Left ventricle myocardium inferior (tissue), 1 donor: ENCODE results near the gene ARHGEF12. TPM values are rescaled to one million over a fixed set of nuclear protein-coding genes. Genes with fewer than 3 reads are reported as not detected.

ENCODE experiments used
- DNase-seq: peaks from one replicate; pipeline ENCODE4 v3.0.0-alpha.2; 2020
- H3K27ac ChIP-seq: fragments of 200-600 bp; replicated peaks from 2 replicates; pipeline ENCODE4 v1.8.0; 2021
- H3K27me3 ChIP-seq: fragments of 200-600 bp; 2 replicates; pipeline ENCODE4 v1.8.0; 2021; ENCODE audit warnings: low read depth
- H3K36me3 ChIP-seq: fragments of 200-600 bp; 2 replicates; pipeline ENCODE4 v1.8.0; 2021
- H3K4me1 ChIP-seq: fragments of 200-600 bp; 2 replicates; pipeline ENCODE4 v1.8.0; 2021
- H3K4me3 ChIP-seq: fragments of 200-600 bp; 2 replicates; pipeline ENCODE4 v1.8.0; 2021; ENCODE audit warnings: mild to moderate bottlenecking, moderate library complexity
- H3K9me3 ChIP-seq: fragments of 200-600 bp; replicated peaks from 2 replicates; pipeline ENCODE4 v1.8.0; 2021
- intact Hi-C: fragments of 100-400 bp; cut with micrococcal nuclease; formaldehyde crosslinking; loops from one replicate; pipeline ENCODE4 v1.11.0; 2022
- total RNA-seq: library from RNA; stranded (reverse); fragmentation: NEBNext Ultra II Directional; extraction: Animal tissue kit (Norgen Biotek cat#: 25700); gene quantifications from one replicate; pipeline ENCODE4 v1.2.1, GENCODE V29; 2021
- TF ChIP-seq, protein P1 (sequence below): fragments of 200-600 bp; IDR thresholded peaks from 2 replicates; pipeline ENCODE4 v1.8.0; 2021; ENCODE audit warnings: antibody characterized with exemption, mild to moderate bottlenecking, borderline replicate concordance
- donor health status: DM: no; HTN: yes; CAD: no; lungs with severe emphysema.

Gene ARHGEF12
- total RNA-seq, 1 donor from 2014 or later = 92.9 TPM

DNA sequence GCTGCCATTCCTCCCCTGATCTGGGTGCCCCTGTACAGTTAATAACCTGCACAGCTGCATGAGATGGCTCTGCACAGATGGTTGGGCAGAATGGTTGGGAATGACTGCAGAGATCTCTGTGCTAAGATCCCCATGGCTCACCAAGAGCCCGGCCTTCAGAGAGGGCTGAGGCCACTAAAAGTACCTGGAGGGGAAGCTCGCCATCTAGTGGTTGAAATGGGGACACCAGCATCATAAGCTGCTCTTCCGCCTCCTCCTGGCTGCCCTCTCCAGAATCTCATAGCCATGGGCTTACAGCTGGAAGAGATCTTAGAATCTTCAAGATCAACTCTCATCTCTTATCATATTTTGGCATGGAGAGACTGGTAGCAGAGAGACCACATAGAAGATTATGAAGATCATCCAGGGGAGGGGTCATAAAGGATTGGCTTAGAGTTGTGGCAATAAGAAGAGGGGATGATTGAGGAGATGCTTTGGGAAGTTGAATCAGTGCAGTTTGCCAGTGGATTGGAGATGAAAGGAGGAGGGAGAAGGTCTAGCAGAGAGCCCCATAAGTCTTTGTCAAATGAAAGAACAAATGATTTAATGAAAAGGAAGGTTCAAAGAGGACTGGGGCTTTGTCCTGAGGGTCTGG lies 33.1 kb upstream of the ARHGEF12 start:
- Histone ChIP-seq H3K4me3 (no peak overlapping the region), H3K4me1 (peaks cover 6% of the 10 kb centered on the region), H3K9me3 (no peaks in the 10 kb centered on the region), H3K27ac (no peak overlapping the region), H3K27me3 (peaks cover 32% of the 10 kb centered on the region), H3K36me3 (no peaks in the 10 kb centered on the region)
- TF ChIP-seq, protein P1, sequence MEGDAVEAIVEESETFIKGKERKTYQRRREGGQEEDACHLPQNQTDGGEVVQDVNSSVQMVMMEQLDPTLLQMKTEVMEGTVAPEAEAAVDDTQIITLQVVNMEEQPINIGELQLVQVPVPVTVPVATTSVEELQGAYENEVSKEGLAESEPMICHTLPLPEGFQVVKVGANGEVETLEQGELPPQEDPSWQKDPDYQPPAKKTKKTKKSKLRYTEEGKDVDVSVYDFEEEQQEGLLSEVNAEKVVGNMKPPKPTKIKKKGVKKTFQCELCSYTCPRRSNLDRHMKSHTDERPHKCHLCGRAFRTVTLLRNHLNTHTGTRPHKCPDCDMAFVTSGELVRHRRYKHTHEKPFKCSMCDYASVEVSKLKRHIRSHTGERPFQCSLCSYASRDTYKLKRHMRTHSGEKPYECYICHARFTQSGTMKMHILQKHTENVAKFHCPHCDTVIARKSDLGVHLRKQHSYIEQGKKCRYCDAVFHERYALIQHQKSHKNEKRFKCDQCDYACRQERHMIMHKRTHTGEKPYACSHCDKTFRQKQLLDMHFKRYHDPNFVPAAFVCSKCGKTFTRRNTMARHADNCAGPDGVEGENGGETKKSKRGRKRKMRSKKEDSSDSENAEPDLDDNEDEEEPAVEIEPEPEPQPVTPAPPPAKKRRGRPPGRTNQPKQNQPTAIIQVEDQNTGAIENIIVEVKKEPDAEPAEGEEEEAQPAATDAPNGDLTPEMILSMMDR = peak; percentile 95
- intact Hi-C loops = loop anchor here (5.0 kb wide), 2 partner anchors 71 to 131 kb away; no protein-coding TSS in a partner anchor
- peak; percentile 51 for DNase-seq

- H3K4me3 ChIP-seq = no peak overlapping the region
- peaks cover 6% of the 10 kb centered on the region for H3K4me1 ChIP-seq
- TF ChIP-seq, protein P1 = no peak
- H3K27ac ChIP-seq = no peak overlapping the region
- H3K27me3 ChIP-seq = peaks cover 23% of the 10 kb centered on the region
- no peaks in the 10 kb centered on the region for H3K9me3 ChIP-seq
- no peaks in the 10 kb centered on the region for H3K36me3 ChIP-seq
- no peak for DNase-seq
- intact Hi-C loops = loop anchor here (5.0 kb wide), 2 partner anchors 72 to 132 kb away; no protein-coding TSS in a partner anchor
Observed at GRCh38 chr11:120304526-120304925, 31.7 kb upstream of the ARHGEF12 start.

DNA sequence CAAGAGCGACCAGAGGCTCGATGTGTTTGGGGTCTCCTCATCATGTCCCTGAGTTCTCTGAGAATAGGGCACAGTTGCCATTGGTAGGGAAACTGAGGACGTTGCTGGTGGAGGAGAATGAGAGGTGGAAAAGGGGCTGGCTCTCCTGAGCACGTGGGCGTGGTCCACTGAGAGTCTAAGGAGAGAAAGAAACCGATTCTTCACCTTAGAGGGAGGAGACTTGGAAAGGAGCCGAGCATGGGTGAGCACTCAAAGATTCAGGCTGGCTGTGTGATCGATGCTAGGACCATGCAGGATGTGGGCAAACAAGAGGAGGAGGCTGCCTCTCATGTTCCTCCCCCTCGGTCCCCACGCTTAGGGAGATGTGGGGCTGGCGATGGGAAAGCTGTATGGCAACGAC lies 30.9 kb upstream of the ARHGEF12 start:
- H3K27ac ChIP-seq = no peak overlapping the region
- intact Hi-C loops = no loop called here
- no peak for DNase-seq

DNA sequence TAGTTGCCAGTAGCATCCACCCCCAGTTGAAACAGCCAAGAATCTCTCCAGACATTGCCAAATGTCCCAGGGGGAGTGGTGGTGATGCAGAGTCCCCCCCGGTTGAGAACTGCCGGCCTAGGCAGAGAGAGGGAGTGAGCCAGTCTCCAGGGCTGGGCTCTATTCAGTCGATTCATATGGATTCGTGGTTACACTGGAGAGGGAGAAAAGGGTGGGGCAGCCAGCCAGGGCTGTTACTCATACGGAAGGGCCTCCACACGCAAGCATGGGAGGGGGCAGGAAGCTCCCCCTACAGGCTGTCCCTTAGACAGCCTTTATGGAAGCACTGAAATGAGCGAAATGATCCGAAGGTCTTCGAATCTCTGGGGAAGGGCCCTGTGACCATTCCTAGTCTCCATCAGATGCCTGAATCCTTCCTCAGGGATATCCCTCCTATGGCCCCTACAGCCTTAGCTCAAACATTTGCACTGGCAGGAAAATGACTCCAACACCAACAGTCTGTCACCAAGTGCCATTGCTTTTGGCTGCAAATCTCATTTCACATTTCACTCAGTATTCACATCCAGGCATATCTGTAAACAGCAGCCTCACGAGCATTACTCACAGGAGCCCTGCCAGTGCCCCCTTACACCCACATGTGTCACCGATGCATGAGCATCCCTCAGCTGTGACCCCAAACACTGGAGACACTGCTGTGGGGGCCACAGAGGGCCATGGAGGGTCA lies 29.5 kb upstream of the ARHGEF12 start:
- Histone ChIP-seq H3K4me3 (no peak overlapping the region), H3K9me3 (no peaks in the 10 kb centered on the region), H3K36me3 (no peaks in the 10 kb centered on the region), H3K27ac (no peak overlapping the region), H3K4me1 (no peaks in the 10 kb centered on the region), H3K27me3 (peaks cover 20% of the 10 kb centered on the region)
- intact Hi-C loops = no loop called here
- TF ChIP-seq, protein P1 = peak; percentile 21
- no peak for DNase-seq

More for the DNA sequence above, 30.9 kb upstream of the ARHGEF12 start:
- Histone ChIP-seq H3K27me3 (peaks cover 20% of the 10 kb centered on the region), H3K4me1 (no peaks in the 10 kb centered on the region), H3K9me3 (no peaks in the 10 kb centered on the region), H3K4me3 (no peak overlapping the region), H3K36me3 (no peaks in the 10 kb centered on the region)
- TF ChIP-seq, protein P1 = no peak

- TF ChIP-seq, protein P1 = no peak
- intact Hi-C loops = no loop called here
Observed at GRCh38 chr11:120307476-120307875, 28.7 kb upstream of the ARHGEF12 start.

More at GRCh38 chr11:120307476-120307875, 28.7 kb upstream of the ARHGEF12 start:
- H3K27ac ChIP-seq = no peak overlapping the region
- no peaks in the 10 kb centered on the region for H3K4me1 ChIP-seq
- no peak for DNase-seq
- no peak overlapping the region for H3K4me3 ChIP-seq
- no peaks in the 10 kb centered on the region for H3K9me3 ChIP-seq
- H3K27me3 ChIP-seq = peaks cover 20% of the 10 kb centered on the region
- H3K36me3 ChIP-seq = no peaks in the 10 kb centered on the region
